HepG2 (cell line): ENCODE data around the gene CCNG1. TPM values are rescaled to one million over a fixed set of nuclear protein-coding genes. Genes with fewer than 3 reads are reported as not detected.
A peak's percentile ranks its signal among the peaks of the same experiment; 100 is the strongest.

Experiments
- ATAC-seq: fragments of 200-7000 bp; cut with Tn5 transposase; 3 replicates; pipeline ENCODE4 v1.9.1; 2020; ENCODE audit warnings: mild to moderate bottlenecking, moderate library complexity
- BruUV-seq: library from RNA; stranded (reverse); fragments of 400-500 nt; replicated peaks from 2 replicates; lab custom pipeline; 2021; lab: Mats Ljungman, UMichigan
- CTCF ChIA-PET: fragments of 300-600 bp; formaldehyde crosslinking; extraction: SDS; loops from one replicate; lab custom pipeline; 2021; ENCODE audit warnings: low total read pairs, inconsistent platforms, low intra/inter-chr PET ratio; lab: Yijun Ruan, JAX
- POLR2A ChIA-PET: fragments of 350-600 bp; sonication (Branson Sonifier 250); formaldehyde crosslinking; loops from one replicate; lab custom pipeline; 2020; ENCODE audit warnings: antibody characterized with exemption, inconsistent platforms; lab: Yijun Ruan, JAX
- DNase-seq: peaks from one replicate; pipeline ENCODE4 v3.0.0-alpha.2; 2015; ENCODE audit warnings: low spot score
- FAIRE-seq: peaks from 3 replicates; lab custom pipeline; 2011; peaks lifted over from hg19 to GRCh38; lab: Jason Lieb, UNC
- H2AFZ ChIP-seq: one replicate; pipeline ENCODE4 v1.6.1; 2011; ENCODE audit warnings: low read length, inconsistent platforms
- H3K27ac ChIP-seq: fragments of 300-600 bp; 3 replicates; pipeline ENCODE4 v1.8.0; 2011; ENCODE audit warnings: mixed run types, mild to moderate bottlenecking, mixed read lengths, low read length, inconsistent platforms; ENCODE audit not compliant: insufficient read depth; ENCODE audit errors: extremely low read length
- H3K27me3 ChIP-seq, 2 experiments: fragments of 200-600 bp in 1 of 2; 2 replicates in 1 of 2; 3 replicates in 1 of 2; pipeline versions ENCODE4 v1.6.0 to v1.8.0; 2011; ENCODE audit warnings: low read length in 2 of 2, mild to moderate bottlenecking in 2 of 2, moderate library complexity in 2 of 2, inconsistent platforms in 1 of 2; ENCODE audit not compliant: insufficient read depth in 2 of 2, control insufficient read depth in 1 of 2
- H3K36me3 ChIP-seq, 2 experiments: fragments of 200-600 bp in 1 of 2; replicated peaks in 1 of 2; 2 replicates in 1 of 2; 3 replicates in 1 of 2; pipeline versions ENCODE4 v1.5.1 to v1.8.0; 2011; ENCODE audit warnings: low read length in 2 of 2, inconsistent platforms in 1 of 2; ENCODE audit not compliant: insufficient read depth in 2 of 2, control insufficient read depth in 1 of 2
- H3K4me1 ChIP-seq: 2 replicates; pipeline ENCODE4 v1.5.1; 2012; ENCODE audit warnings: low read length, inconsistent platforms; ENCODE audit not compliant: insufficient read depth
- H3K4me2 ChIP-seq: 2 replicates; pipeline ENCODE4 v1.6.0; 2011; ENCODE audit warnings: low read depth, low read length, inconsistent platforms
- H3K4me3 ChIP-seq, 3 experiments: fragments of 200-600 bp in 1 of 3; sonication (generic), shearing (Covaris generic) in 1 of 3; replicated peaks in 1 of 3; 2 replicates each; pipeline ENCODE4 v1.5.1; 2011 to 2016; ENCODE audit warnings: low read length in 3 of 3, inconsistent platforms in 2 of 3, low read depth in 2 of 3, mild to moderate bottlenecking in 2 of 3, control low read depth in 1 of 3, mixed read lengths in 1 of 3; ENCODE audit not compliant: insufficient read depth in 1 of 3
- H3K79me2 ChIP-seq: one replicate; pipeline ENCODE4 v1.6.1; 2011; ENCODE audit warnings: low read length, inconsistent platforms; ENCODE audit not compliant: insufficient read depth
- H3K9ac ChIP-seq: 2 replicates; pipeline ENCODE4 v1.6.0; 2011; ENCODE audit warnings: mild to moderate bottlenecking, low read depth, low read length, inconsistent platforms; ENCODE audit not compliant: insufficient read depth
- H3K9me3 ChIP-seq: 2 replicates; pipeline ENCODE4 v1.5.1; 2012; ENCODE audit warnings: mild to moderate bottlenecking, low read length
- H4K20me1 ChIP-seq: 2 replicates; pipeline ENCODE4 v1.6.0; 2011; ENCODE audit warnings: inconsistent platforms, mild to moderate bottlenecking, low read length, moderate library complexity; ENCODE audit not compliant: insufficient read depth
- MEF2D ChIP-seq: sonication (generic); formaldehyde crosslinking; IDR thresholded peaks from 2 replicates; pipeline ENCODE4 v1.5.1; 2020; ENCODE audit warnings: mild to moderate bottlenecking, missing genetic modification reagents
- MXI1 ChIP-seq: IDR thresholded peaks from 3 replicates; pipeline ENCODE4 v1.6.1; 2012; ENCODE audit warnings: low read depth, low read length, inconsistent platforms, borderline replicate concordance
- POLR2AphosphoS2 ChIP-seq: IDR thresholded peaks from 2 replicates; pipeline ENCODE4 v1.6.1; 2011; ENCODE audit warnings: low read depth, low read length, improper control_type of control experiment
- ZNF770 ChIP-seq: sonication (generic); formaldehyde crosslinking; IDR thresholded peaks from 2 replicates; pipeline ENCODE4 v1.5.0; 2020; ENCODE audit warnings: mild to moderate bottlenecking, missing genetic modification reagents
- WGBS: methylation state at CpG from one replicate; pipeline ENCODE4 v1.1.6; 2017; ENCODE audit warnings: low lambda C conversion rate; 5-methylcytosine and 5-hydroxymethylcytosine counted together
- in situ Hi-C: cut with HindIII; loops from 2 replicates; pipeline ENCODE4 v1.10.0; 2017; ENCODE audit warnings: low pct_unique_long_range_greater_than_20kb; ENCODE audit not compliant: extremely low pct_ligation_motif_present
- intact Hi-C: fragments of 100-400 bp; cut with micrococcal nuclease; formaldehyde crosslinking; loops from one replicate; pipeline ENCODE4 v1.10.0; 2022; ENCODE audit not compliant: unreplicated experiment
- polyA plus RNA-seq, 8 experiments: library from polyadenylated mRNA; depleted of rRNA in 3 of 8; stranded (reverse) in 7 of 8; unstranded in 1 of 8; fragments of >200 nt; fragmentation: Illumina TruSeq in 4 of 8; extraction: Trizol in 4 of 8; gene quantifications; 2 replicates each; pipeline versions ENCODE4 v1.2.1 to v1.2.3, GENCODE V29; 2011 to 2016; ENCODE audit warnings: low read depth in 4 of 8, missing spikeins in 1 of 8, mixed read lengths in 1 of 8; ENCODE audit not compliant: insufficient read depth in 1 of 8
- total RNA-seq, 5 experiments: library from RNA; depleted of rRNA; stranded (reverse); fragments of >200 nt; fragmentation: Illumina TruSeq; extraction: Trizol; gene quantifications; 2 replicates each; pipeline ENCODE4 v1.2.3, GENCODE V29; 2016; ENCODE audit warnings: low read depth in 1 of 5
- TF ChIP-seq, protein P1 (sequence below): conservative IDR thresholded peaks from 2 replicates; pipeline ENCODE4 v1.6.1; 2018; ENCODE audit warnings: missing genetic modification reagents

The CCNG1 gene
- total and polyA plus RNA-seq, 2 of the 13 experiments (the other 11 are each of a cell fraction or from before 2014, with no cell fraction given) = 181 to 353 TPM

DNA sequence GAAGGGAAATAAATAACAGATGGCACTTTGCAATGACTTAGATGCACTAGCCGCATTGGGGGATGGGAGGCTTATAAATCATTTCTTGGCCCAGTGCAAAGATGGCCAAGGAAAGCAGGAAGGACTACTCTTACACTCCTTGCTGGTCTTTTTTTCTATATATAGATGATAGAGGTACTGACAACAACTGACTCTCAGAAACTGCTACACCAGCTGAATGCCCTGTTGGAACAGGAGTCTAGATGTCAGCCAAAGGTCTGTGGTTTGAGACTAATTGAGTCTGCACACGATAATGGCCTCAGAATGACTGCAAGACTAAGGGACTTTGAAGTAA lies 1.7 kb downstream of the CCNG1 start:
- in situ Hi-C loops = no loop called here
- H3K27me3 ChIP-seq = no peaks in the 10 kb centered on the region; a peak in 1 of 5 replicates
- ATAC-seq = no peak
- 0 out of 2 replicates have a peak, but pooled peaks have one; percentile 5 for TF ChIP-seq ZNF770 (CRISPR knock-in tag)
- TF ChIP-seq, protein P1, sequence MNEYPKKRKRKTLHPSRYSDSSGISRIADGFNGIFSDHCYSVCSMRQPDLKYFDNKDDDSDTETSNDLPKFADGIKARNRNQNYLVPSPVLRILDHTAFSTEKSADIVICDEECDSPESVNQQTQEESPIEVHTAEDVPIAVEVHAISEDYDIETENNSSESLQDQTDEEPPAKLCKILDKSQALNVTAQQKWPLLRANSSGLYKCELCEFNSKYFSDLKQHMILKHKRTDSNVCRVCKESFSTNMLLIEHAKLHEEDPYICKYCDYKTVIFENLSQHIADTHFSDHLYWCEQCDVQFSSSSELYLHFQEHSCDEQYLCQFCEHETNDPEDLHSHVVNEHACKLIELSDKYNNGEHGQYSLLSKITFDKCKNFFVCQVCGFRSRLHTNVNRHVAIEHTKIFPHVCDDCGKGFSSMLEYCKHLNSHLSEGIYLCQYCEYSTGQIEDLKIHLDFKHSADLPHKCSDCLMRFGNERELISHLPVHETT (CRISPR knock-in tag) = no peak
- TF ChIP-seq, all 625 proteins: peak for 1
- Histone ChIP-seq H3K27ac (no peak overlapping the region), H3K4me3 (peak overlapping the region; percentile 89 to 95 (median 91)), H3K79me2 (peaks cover 44% of the 10 kb centered on the region), H3K4me1 (peaks cover 44% of the 10 kb centered on the region), H3K9ac (peak overlapping the region; percentile 96), H3K4me2 (peak overlapping the region; percentile 84), H4K20me1 (peaks cover 34% of the 10 kb centered on the region), H3K36me3 (peaks cover 1 to 35% of the 10 kb centered on the region in 2 experiments; a peak in 3 of 5 replicates), H2AFZ (no peak overlapping the region), H3K9me3 (no peaks in the 10 kb centered on the region)
- DNase-seq = no peak
- WGBS = 23% methylated on average over 2 of the region's 2 CpGs
- no TSS peak for BruUV-seq
- POLR2A ChIA-PET = interaction anchor here (1.7 to 9.3 kb wide), 3 partner anchors 10 to 64 kb away, joined by 3 to 182 read pairs (median 11); partner anchors contain the start of genes HMMR and NUDCD2
- intact Hi-C loops = no loop called here
- CTCF ChIA-PET = no interaction called here
- no peak for FAIRE-seq

DNA sequence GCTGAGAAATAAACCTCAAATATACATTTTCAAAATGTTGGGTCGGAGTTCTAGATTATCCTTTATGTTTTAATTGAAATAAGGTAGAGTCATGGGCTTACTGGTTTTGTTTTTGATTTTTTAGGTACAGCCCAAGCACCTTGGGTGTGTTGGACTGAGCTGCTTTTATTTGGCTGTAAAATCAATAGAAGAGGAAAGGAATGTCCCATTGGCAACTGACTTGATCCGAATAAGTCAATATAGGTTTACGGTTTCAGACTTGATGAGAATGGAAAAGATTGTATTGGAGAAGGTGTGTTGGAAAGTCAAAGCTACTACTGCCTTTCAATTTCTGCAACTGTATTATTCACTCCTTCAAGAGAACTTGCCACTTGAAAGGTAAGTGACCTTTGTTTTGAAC lies 3.6 kb downstream of the CCNG1 start:
- H3K4me1 ChIP-seq = peaks cover 37% of the 10 kb centered on the region
- H3K9me3 ChIP-seq = no peaks in the 10 kb centered on the region
- H3K27ac ChIP-seq = no peak overlapping the region
- H3K4me2 ChIP-seq = peak overlapping the region; percentile 84
- 0 out of 6 replicates have a peak overlapping the region, but pooled peaks of 1 of the 3 experiments have one; percentile 18 for H3K4me3 ChIP-seq
- peaks cover 44% of the 10 kb centered on the region for H3K79me2 ChIP-seq
- intact Hi-C loops (loop anchor here (1.0 kb wide), 1 partner anchor 17 kb away; no protein-coding TSS in a partner anchor), in situ Hi-C loops (no loop called here)
- no peak for ATAC-seq
- peaks cover 3 to 43% of the 10 kb centered on the region in 2 experiments; a peak in 3 of 5 replicates for H3K36me3 ChIP-seq
- no peak for FAIRE-seq
- POLR2A ChIA-PET = interaction anchor here (9.3 kb wide), 1 partner anchor 18 kb away, joined by 182 read pairs; the partner anchor contains the start of genes HMMR and NUDCD2
- H3K9ac ChIP-seq = no peak overlapping the region
- CTCF ChIA-PET = no interaction called here
- 97% methylated on average over 3 of the region's 3 CpGs for WGBS
- no TSS peak for BruUV-seq
- H2AFZ ChIP-seq = no peak overlapping the region
- DNase-seq = no peak
- no peaks in the 10 kb centered on the region; a peak in 1 of 5 replicates for H3K27me3 ChIP-seq
- TF ChIP-seq MXI1 = no peak
- no peak for TF ChIP-seq MEF2D (CRISPR knock-in tag)
- TF ChIP-seq POLR2AphosphoS2 = no peak
- H4K20me1 ChIP-seq = peaks cover 34% of the 10 kb centered on the region
